ENCODE measurements around the gene SREBF2.

- TF ChIP-seq ATF3 (IDR thresholded peaks at IDR 0.05), result no peak
- TF ChIP-seq, protein P1, sequence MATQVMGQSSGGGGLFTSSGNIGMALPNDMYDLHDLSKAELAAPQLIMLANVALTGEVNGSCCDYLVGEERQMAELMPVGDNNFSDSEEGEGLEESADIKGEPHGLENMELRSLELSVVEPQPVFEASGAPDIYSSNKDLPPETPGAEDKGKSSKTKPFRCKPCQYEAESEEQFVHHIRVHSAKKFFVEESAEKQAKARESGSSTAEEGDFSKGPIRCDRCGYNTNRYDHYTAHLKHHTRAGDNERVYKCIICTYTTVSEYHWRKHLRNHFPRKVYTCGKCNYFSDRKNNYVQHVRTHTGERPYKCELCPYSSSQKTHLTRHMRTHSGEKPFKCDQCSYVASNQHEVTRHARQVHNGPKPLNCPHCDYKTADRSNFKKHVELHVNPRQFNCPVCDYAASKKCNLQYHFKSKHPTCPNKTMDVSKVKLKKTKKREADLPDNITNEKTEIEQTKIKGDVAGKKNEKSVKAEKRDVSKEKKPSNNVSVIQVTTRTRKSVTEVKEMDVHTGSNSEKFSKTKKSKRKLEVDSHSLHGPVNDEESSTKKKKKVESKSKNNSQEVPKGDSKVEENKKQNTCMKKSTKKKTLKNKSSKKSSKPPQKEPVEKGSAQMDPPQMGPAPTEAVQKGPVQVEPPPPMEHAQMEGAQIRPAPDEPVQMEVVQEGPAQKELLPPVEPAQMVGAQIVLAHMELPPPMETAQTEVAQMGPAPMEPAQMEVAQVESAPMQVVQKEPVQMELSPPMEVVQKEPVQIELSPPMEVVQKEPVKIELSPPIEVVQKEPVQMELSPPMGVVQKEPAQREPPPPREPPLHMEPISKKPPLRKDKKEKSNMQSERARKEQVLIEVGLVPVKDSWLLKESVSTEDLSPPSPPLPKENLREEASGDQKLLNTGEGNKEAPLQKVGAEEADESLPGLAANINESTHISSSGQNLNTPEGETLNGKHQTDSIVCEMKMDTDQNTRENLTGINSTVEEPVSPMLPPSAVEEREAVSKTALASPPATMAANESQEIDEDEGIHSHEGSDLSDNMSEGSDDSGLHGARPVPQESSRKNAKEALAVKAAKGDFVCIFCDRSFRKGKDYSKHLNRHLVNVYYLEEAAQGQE (IDR thresholded peaks at IDR 0.05; ENCODE audit: low read depth), result no peak
- no peak for TF ChIP-seq EZH2 (IDR thresholded peaks at IDR 0.05)
- TF ChIP-seq CBX3 (IDR thresholded peaks at IDR 0.05; ENCODE audit: low read depth), result no peak
- no peak for TF ChIP-seq POLR2AphosphoS5 (IDR thresholded peaks at IDR 0.05; ENCODE audit: low read depth, low read length)
- TF ChIP-seq, protein P2, sequence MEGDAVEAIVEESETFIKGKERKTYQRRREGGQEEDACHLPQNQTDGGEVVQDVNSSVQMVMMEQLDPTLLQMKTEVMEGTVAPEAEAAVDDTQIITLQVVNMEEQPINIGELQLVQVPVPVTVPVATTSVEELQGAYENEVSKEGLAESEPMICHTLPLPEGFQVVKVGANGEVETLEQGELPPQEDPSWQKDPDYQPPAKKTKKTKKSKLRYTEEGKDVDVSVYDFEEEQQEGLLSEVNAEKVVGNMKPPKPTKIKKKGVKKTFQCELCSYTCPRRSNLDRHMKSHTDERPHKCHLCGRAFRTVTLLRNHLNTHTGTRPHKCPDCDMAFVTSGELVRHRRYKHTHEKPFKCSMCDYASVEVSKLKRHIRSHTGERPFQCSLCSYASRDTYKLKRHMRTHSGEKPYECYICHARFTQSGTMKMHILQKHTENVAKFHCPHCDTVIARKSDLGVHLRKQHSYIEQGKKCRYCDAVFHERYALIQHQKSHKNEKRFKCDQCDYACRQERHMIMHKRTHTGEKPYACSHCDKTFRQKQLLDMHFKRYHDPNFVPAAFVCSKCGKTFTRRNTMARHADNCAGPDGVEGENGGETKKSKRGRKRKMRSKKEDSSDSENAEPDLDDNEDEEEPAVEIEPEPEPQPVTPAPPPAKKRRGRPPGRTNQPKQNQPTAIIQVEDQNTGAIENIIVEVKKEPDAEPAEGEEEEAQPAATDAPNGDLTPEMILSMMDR (IDR thresholded peaks at IDR 0.05 in 2 of 3, conservative IDR thresholded peaks at IDR 0.05 in 1 of 3; ENCODE audit: borderline replicate concordance in 1 of 3, insufficient read depth in 1 of 3, low read depth in 2 of 3, low read length in 2 of 3), result no peak
- no peak for TF ChIP-seq EGR1 (IDR thresholded peaks at IDR 0.05; ENCODE audit: low read depth)
- TF ChIP-seq ZFX (IDR thresholded peaks at IDR 0.05), result no peak
- no peak for TF ChIP-seq ELF1 (IDR thresholded peaks at IDR 0.05; ENCODE audit: borderline replicate concordance, low read depth)
- TF ChIP-seq POLR2A (IDR thresholded peaks at IDR 0.05; ENCODE audit: borderline replicate concordance, extremely low read depth, insufficient read depth, insufficient read length), result no peak
- no peak for TF ChIP-seq ZBTB33 (IDR thresholded peaks at IDR 0.05; ENCODE audit: extremely low read depth, insufficient replicate concordance, low read length)
- TF ChIP-seq RAD21 (IDR thresholded peaks at IDR 0.05; ENCODE audit: low read depth), result no peak
- no peak for TF ChIP-seq SIN3A (IDR thresholded peaks at IDR 0.05; ENCODE audit: low read depth)
- TF ChIP-seq SP1 (IDR thresholded peaks at IDR 0.05; ENCODE audit: low read depth), result no peak
Observed at GRCh38 chr22:41885516-41885915, 52.6 kb downstream of the SREBF2 start.
